RWPE1 (cell line): Measurements from ENCODE around the gene TMA16.
A peak's percentile ranks its signal among the peaks of the same experiment; 100 is the strongest.
"Not testable (repeated sequence)": the region's sequence is repeated elsewhere in the genome, so short reads cannot be mapped to it uniquely, and the experiment has no call there.

Source experiments
- CTCF ChIA-PET: fragments of 350-600 bp; sonication (Branson Sonifier 250); formaldehyde crosslinking; extraction: SDS; loops from one replicate; lab custom pipeline; 2021; lab: Yijun Ruan, JAX
- POLR2A ChIA-PET: fragments of 400-600 bp; formaldehyde crosslinking; extraction: SDS; loops from one replicate; lab custom pipeline; 2020; ENCODE audit warnings: antibody characterized with exemption; ENCODE audit not compliant: low non-redundant PET; lab: Yijun Ruan, JAX
- DNase-seq: peaks from one replicate; pipeline ENCODE4 v3.0.0; 2012; ENCODE audit warnings: low spot score
- H3K27ac ChIP-seq: fragments of 450-650 bp; 2 replicates; pipeline ENCODE4 v1.5.1; 2017
- CTCF ChIP-seq: fragments of 450-650 bp; conservative IDR thresholded peaks from 2 replicates; pipeline ENCODE4 v1.5.1; 2017; ENCODE audit warnings: low read depth, mild to moderate bottlenecking

TMA16 gene

DNA sequence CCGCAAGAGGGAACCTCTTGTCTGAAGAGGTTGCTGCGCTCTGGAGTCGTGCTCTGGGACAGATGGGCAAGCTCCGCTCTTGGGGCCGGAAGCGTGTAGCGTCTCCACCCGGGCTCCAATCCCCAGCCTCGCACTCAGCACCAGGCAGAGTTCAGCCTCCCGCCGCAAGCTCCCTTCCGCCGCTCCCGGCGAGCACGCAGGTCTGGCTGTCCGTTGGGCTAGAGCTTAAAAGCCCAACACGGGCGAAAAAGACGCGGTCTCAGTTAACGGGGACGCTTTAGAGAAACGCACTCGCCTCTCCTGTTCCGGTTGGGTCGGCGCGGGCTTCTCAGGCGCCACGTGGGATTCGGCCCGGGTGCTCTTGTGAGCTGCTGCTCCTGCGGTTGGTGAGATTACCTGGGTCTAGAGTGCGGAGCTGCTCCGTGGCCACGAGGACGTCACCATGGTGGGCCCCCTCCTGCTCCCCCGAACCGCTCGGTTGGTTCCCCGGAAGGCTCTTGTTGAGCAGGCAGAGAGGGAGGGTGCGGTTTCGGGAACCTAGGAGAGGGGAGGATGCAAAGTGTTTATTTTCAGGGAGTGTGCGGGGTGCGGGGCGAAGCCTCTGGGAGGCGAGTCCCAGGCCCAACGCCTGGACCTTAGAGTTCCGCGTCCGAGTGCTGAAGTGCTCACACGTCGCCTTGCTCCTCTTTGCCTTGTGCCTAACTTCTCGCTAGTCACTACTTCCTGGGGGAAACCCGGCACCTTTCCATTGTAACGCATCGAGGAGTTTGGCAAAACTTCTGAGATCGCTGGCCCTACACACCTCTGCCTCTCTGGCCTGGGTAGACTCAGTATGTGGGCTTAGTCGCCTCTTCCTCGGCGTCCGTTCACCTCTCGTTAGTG lies at the start of gene TMA16:
TMA16 (plus strand) TSS at position 331 of the 882 bp plus-strand sequence; CDS start at position 443, 112 bp downstream.
- no peak for TF ChIP-seq CTCF
- peak; percentile 84 for DNase-seq
- POLR2A ChIA-PET, result interaction anchor here (0.6 to 0.8 kb wide), 3 partner anchors 38 to 720 kb away, joined by 3 to 4 read pairs (median 3); no protein-coding TSS in a partner anchor
- H3K27ac ChIP-seq, result peak within 1 kb of the TSS; percentile 96
- CTCF ChIA-PET, result interaction anchor here (0.6 to 0.7 kb wide), 4 partner anchors 51 to 568 kb away, joined by 3 to 4 read pairs (median 4); no protein-coding TSS in a partner anchor

- DNase-seq, POLR2A ChIA-PET, H3K27ac ChIP-seq: not testable (repeated sequence)
- CTCF ChIA-PET, result interaction anchor here (0.6 kb wide), 1 partner anchor 462 kb away, joined by 3 read pairs; no protein-coding TSS in a partner anchor
Observed at GRCh38 chr4:163447023-163447422, 47.5 kb upstream of the TMA16 start.

- CTCF ChIA-PET, result interaction anchor here (0.6 to 0.7 kb wide), 2 partner anchors 38 to 462 kb away, joined by 3 read pairs; no protein-coding TSS in a partner anchor
- TF ChIP-seq CTCF, result no peak
- DNase-seq, result no peak
- H3K27ac ChIP-seq, result no peak overlapping the region
- POLR2A ChIA-PET, result no interaction called here
Observed at GRCh38 chr4:163447481-163447880, 47.0 kb upstream of the TMA16 start.

GRCh38 chr4:163448540-163449203 lies 45.8 kb upstream of the TMA16 start:
- ChIA-PET POLR2A (no interaction called here), CTCF (interaction anchor here (0.6 kb wide), 2 partner anchors 43 to 83 kb away, joined by 3 to 4 read pairs; no protein-coding TSS in a partner anchor)
- peak; percentile 72 for DNase-seq
- no peak for TF ChIP-seq CTCF
- H3K27ac ChIP-seq, result no peak overlapping the region

GRCh38 chr4:163462556-163462955 lies 31.9 kb upstream of the TMA16 start:
- peak; percentile 51 for DNase-seq
- CTCF ChIA-PET, result no interaction called here
- POLR2A ChIA-PET, result no interaction called here
- TF ChIP-seq CTCF, result no peak
- H3K27ac ChIP-seq, result no peak overlapping the region

GRCh38 chr4:163467082-163467770 lies 27.3 kb upstream of the TMA16 start:
- DNase-seq, result no peak
- H3K27ac ChIP-seq, result no peak overlapping the region
- no peak for TF ChIP-seq CTCF
- ChIA-PET POLR2A (no interaction called here), CTCF (interaction anchor here (0.7 kb wide), 1 partner anchor 992 kb away, joined by 3 read pairs; no protein-coding TSS in a partner anchor)
